Measurements from ENCODE around the gene PLAC8L1. TPM values are rescaled to one million over a fixed set of nuclear protein-coding genes. Genes with fewer than 3 reads are reported as not detected.

The PLAC8L1 gene
- total RNA-seq, 1 experiment from 2014 or later, result 0.52 TPM

- Histone ChIP-seq H3K9me3 (ENCODE audit: control insufficient read depth, low read depth, low read length) (no peaks in the 10 kb centered on the region), H4K91ac (ENCODE audit: insufficient read length, low read depth, low read length) (no peak overlapping the region), H2BK15ac (ENCODE audit: low read depth, low read length) (no peak overlapping the region), H3T11ph (ENCODE audit: low read length) (no peak overlapping the region), H2BK5ac (ENCODE audit: insufficient read length, low read length) (no peak overlapping the region), H3K27me3 (ENCODE audit: insufficient read depth, low read length) (no peaks in the 10 kb centered on the region), H2AK5ac (ENCODE audit: insufficient read length, low read length) (no peak overlapping the region), H4K5ac (ENCODE audit: insufficient read length, low read depth, low read length) (no peak overlapping the region), H3K4me1 (ENCODE audit: insufficient read depth, low read length) (peaks cover 9% of the 10 kb centered on the region; the same call in 1 of the 2 replicates), H3K4ac (ENCODE audit: low read depth, low read length) (no peak overlapping the region), H3K14ac (ENCODE audit: insufficient read depth, low read length) (no peak overlapping the region), H3K79me1 (ENCODE audit: insufficient read depth, low read depth, low read length, poor library complexity, severe bottlenecking) (no peaks in the 10 kb centered on the region), H3K18ac (ENCODE audit: insufficient read length, low read depth, low read length) (no peak overlapping the region), H3K56ac (ENCODE audit: insufficient read length, low read depth, low read length) (no peak overlapping the region), H3K23ac (ENCODE audit: insufficient read length, low read depth, low read length) (no peak overlapping the region), H2BK12ac (ENCODE audit: insufficient read length, low read depth, low read length) (no peak overlapping the region), H4K20me1 (ENCODE audit: control insufficient read depth, insufficient read depth, insufficient read length) (no peaks in the 10 kb centered on the region), H3K27ac (ENCODE audit: insufficient read length, low read depth, low read length) (no peak overlapping the region), H3K4me2 (ENCODE audit: insufficient read depth, insufficient read length, low read length) (no peak overlapping the region), H3K9ac (ENCODE audit: extremely low read depth, insufficient read length, low read length) (no peak overlapping the region), H2BK20ac (ENCODE audit: low read depth, low read length, poor library complexity, severe bottlenecking) (no peak overlapping the region), H2AFZ (ENCODE audit: low read length) (no peak overlapping the region), H3K23me2 (ENCODE audit: insufficient read length, low read depth, low read length, poor library complexity, severe bottlenecking) (no peaks in the 10 kb centered on the region), H4K8ac (replicated peaks; ENCODE audit: insufficient read length, low read depth, low read length) (no peak overlapping the region), H3K79me2 (ENCODE audit: insufficient read depth, low read length) (no peaks in the 10 kb centered on the region), H2BK120ac (ENCODE audit: low read depth, low read length, poor library complexity, severe bottlenecking) (no peak overlapping the region)
- H3K27ac Mint-ChIP-seq, result no peak overlapping the region
- no peaks in the 10 kb centered on the region for H3K27me3 Mint-ChIP-seq (ENCODE audit: low read depth)
- no peaks in the 10 kb centered on the region; a peak in 1 of 7 replicates for H3K36me3 Mint-ChIP-seq (ENCODE audit: insufficient read depth in 1 of 3, low read depth in 3 of 3)
- no peak for TF ChIP-seq CTCF (conservative IDR thresholded peaks at IDR 0.05)
- no peak for DNase-seq
- no peak overlapping the region for H3K4me3 Mint-ChIP-seq
- no CpG with 5 or more reads among the region's 7 CpGs for WGBS (ENCODE audit: extremely low coverage, insufficient read length, low lambda C conversion rate)
- no peaks in the 10 kb centered on the region; a peak in 2 of 5 replicates for H3K9me3 Mint-ChIP-seq
- peaks cover 46 to 48% of the 10 kb centered on the region in 2 experiments for H3K4me1 Mint-ChIP-seq
Observed at GRCh38 chr5:146079695-146080373, 25.5 kb downstream of the PLAC8L1 start.
